Smooth muscle cell (in vitro differentiated cells): ENCODE measurements around the gene KIF13A. TPM values are rescaled to one million over a fixed set of nuclear protein-coding genes. Genes with fewer than 3 reads are reported as not detected.
"Not testable (repeated sequence)": the region's sequence is repeated elsewhere in the genome, so short reads cannot be mapped to it uniquely, and the experiment has no call there.

Experiments
- DNase-seq: peaks from one replicate; lab custom pipeline; 2025; ENCODE audit not compliant: unreplicated experiment; lab: John Stamatoyannopoulos, UW
- H2AFZ ChIP-seq: fragments of 200-600 bp; sonication (generic); 2 replicates; pipeline ENCODE4 v1.6.0; 2016; ENCODE audit warnings: antibody characterized with exemption, low read depth, mild to moderate bottlenecking
- H3F3A ChIP-seq: fragments of 200-600 bp; sonication (generic); 2 replicates; pipeline ENCODE4 v1.6.0; 2017; ENCODE audit warnings: antibody characterized with exemption, low read depth
- H3K27ac ChIP-seq: fragments of 200-600 bp; sonication (generic); 2 replicates; pipeline ENCODE4 v1.5.1; 2016; ENCODE audit warnings: low read depth, mild to moderate bottlenecking
- H3K27me3 ChIP-seq: fragments of 200-600 bp; sonication (generic); 2 replicates; pipeline ENCODE4 v1.6.1; 2016; ENCODE audit warnings: low read depth, mild to moderate bottlenecking
- H3K36me3 ChIP-seq: fragments of 200-600 bp; sonication (generic); 2 replicates; pipeline ENCODE4 v1.5.1; 2016; ENCODE audit warnings: low read depth
- H3K4me1 ChIP-seq: fragments of 200-600 bp; sonication (generic); 2 replicates; pipeline ENCODE4 v1.5.1; 2016; ENCODE audit warnings: low read depth
- H3K4me2 ChIP-seq: fragments of 200-600 bp; sonication (generic); 2 replicates; pipeline ENCODE4 v1.6.0; 2016; ENCODE audit warnings: mild to moderate bottlenecking
- H3K4me3 ChIP-seq: fragments of 200-600 bp; sonication (generic); 2 replicates; pipeline ENCODE4 v1.5.1; 2016; ENCODE audit warnings: mild to moderate bottlenecking
- H3K79me2 ChIP-seq: fragments of 200-600 bp; sonication (generic); 2 replicates; pipeline ENCODE4 v1.6.0; 2016; ENCODE audit warnings: low read depth, mild to moderate bottlenecking
- H3K9ac ChIP-seq: fragments of 200-600 bp; sonication (generic); 2 replicates; pipeline ENCODE4 v1.6.0; 2016; ENCODE audit warnings: low read depth
- H3K9me3 ChIP-seq: fragments of 200-600 bp; sonication (generic); replicated peaks from 2 replicates; pipeline ENCODE4 v1.5.1; 2016; ENCODE audit warnings: low read depth
- H4K20me1 ChIP-seq: fragments of 200-600 bp; sonication (generic); 2 replicates; pipeline ENCODE4 v1.6.0; 2016; ENCODE audit warnings: low read depth
- CTCF ChIP-seq: fragments of 200-600 bp; sonication (generic); IDR thresholded peaks from 2 replicates; pipeline ENCODE4 v1.5.1; 2017; ENCODE audit warnings: borderline replicate concordance, mild to moderate bottlenecking, antibody characterized with exemption; ENCODE audit not compliant: insufficient read depth, poor library complexity, severe bottlenecking
- WGBS: methylation state at CpG from one replicate; pipeline ENCODE4 v1.1.7; 2016; ENCODE audit warnings: low lambda C conversion rate; 5-methylcytosine and 5-hydroxymethylcytosine counted together
- polyA plus RNA-seq: library from polyadenylated mRNA; unstranded; fragments of >200 nt; fragmentation: Nextera tagmentation; extraction: Ambion mirVana; gene quantifications from 2 replicates; pipeline ENCODE4 v1.2.1, GENCODE V29; 2016
- total RNA-seq: library from RNA; depleted of rRNA; stranded (reverse); fragments of >200 nt; gene quantifications from 2 replicates; pipeline ENCODE4 v1.2.3, GENCODE V29; 2014

The KIF13A gene
- total and polyA plus RNA-seq, 2 experiments from 2014 or later, result 10.4 to 28.4 TPM

GRCh38 chr6:17892097-17892686 is 95.2 kb downstream of the KIF13A start:
- no peak for DNase-seq
- H3K27ac ChIP-seq, result no peak overlapping the region
- peaks cover 19% of the 10 kb centered on the region for H3K36me3 ChIP-seq
- WGBS, result 96% methylated on average over 3 of the region's 3 CpGs
- no peaks in the 10 kb centered on the region for H4K20me1 ChIP-seq
- H3K9me3 ChIP-seq, result peaks cover 16% of the 10 kb centered on the region
- H3K79me2 ChIP-seq, result no peaks in the 10 kb centered on the region
- no peak overlapping the region for H3K4me3 ChIP-seq
- H3K9ac ChIP-seq, result no peak overlapping the region
- no peak for TF ChIP-seq CTCF
- H2AFZ ChIP-seq, result no peak overlapping the region
- H3K4me1 ChIP-seq, result no peaks in the 10 kb centered on the region
- H3K4me2 ChIP-seq, result no peak overlapping the region
- H3K27me3 ChIP-seq, result no peaks in the 10 kb centered on the region
- H3F3A ChIP-seq, result no peaks in the 10 kb centered on the region

GRCh38 chr6:17890309-17890708 is 97.1 kb downstream of the KIF13A start:
- no peak for DNase-seq
- no peak overlapping the region for H3K27ac ChIP-seq
- WGBS, result 100% methylated on average over 1 of the region's 1 CpG
- peaks cover 12% of the 10 kb centered on the region for H3K36me3 ChIP-seq
- peaks cover 12% of the 10 kb centered on the region for H3K9me3 ChIP-seq
- H3K79me2 ChIP-seq, result no peaks in the 10 kb centered on the region
- H3K27me3 ChIP-seq, result no peaks in the 10 kb centered on the region
- no peaks in the 10 kb centered on the region for H3F3A ChIP-seq
- no peak overlapping the region for H2AFZ ChIP-seq
- no peak overlapping the region for H3K4me2 ChIP-seq
- H4K20me1 ChIP-seq, result no peaks in the 10 kb centered on the region
- no peaks in the 10 kb centered on the region for H3K4me1 ChIP-seq
- no peak for TF ChIP-seq CTCF
- H3K4me3 ChIP-seq, result no peak overlapping the region
- H3K9ac ChIP-seq, result no peak overlapping the region

DNA sequence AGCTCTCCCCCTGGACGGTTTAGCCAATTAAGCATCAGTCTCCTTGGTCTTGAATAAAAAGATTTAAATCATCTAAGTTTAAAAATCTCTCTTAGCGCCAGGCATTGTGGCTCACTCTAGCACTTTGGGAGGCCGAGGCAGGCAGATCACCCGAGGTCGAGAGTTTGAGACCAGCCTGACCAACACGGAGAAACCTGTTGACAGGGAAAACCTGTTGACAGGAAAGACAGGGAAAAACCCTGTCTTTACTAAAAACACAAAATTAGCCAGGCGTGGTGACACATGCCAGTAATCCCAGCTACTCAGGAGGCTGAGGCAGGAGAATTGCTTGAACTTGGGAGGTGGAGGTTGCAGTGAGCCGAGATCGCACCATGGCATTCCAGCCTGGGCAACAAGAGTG is 97.7 kb downstream of the KIF13A start:
- not testable (repeated sequence) for H3K27me3 ChIP-seq, H3F3A ChIP-seq, H3K4me1 ChIP-seq, H4K20me1 ChIP-seq, H3K27ac ChIP-seq, H3K9ac ChIP-seq, H2AFZ ChIP-seq, H3K4me3 ChIP-seq, DNase-seq, H3K79me2 ChIP-seq, H3K36me3 ChIP-seq, H3K9me3 ChIP-seq, H3K4me2 ChIP-seq
- WGBS, result 94% methylated on average over 9 of the region's 9 CpGs

- no peak overlapping the region for H3K27ac ChIP-seq
- no peaks in the 10 kb centered on the region for H3K27me3 ChIP-seq
- H3K79me2 ChIP-seq, result no peaks in the 10 kb centered on the region
- H3K4me2 ChIP-seq, result no peak overlapping the region
- H2AFZ ChIP-seq, result no peak overlapping the region
- no peaks in the 10 kb centered on the region for H3K9me3 ChIP-seq
- no peaks in the 10 kb centered on the region for H3K36me3 ChIP-seq
- no peak overlapping the region for H3K4me3 ChIP-seq
- H3K4me1 ChIP-seq, result no peaks in the 10 kb centered on the region
- no peak overlapping the region for H3K9ac ChIP-seq
- no peaks in the 10 kb centered on the region for H4K20me1 ChIP-seq
- no peak for DNase-seq
- no peaks in the 10 kb centered on the region for H3F3A ChIP-seq
- TF ChIP-seq CTCF, result no peak
- WGBS, result 100% methylated on average over 1 of the region's 1 CpG
These were observed 100.5 kb downstream of the KIF13A start for GRCh38 chr6:17886891-17887290.
